NT2/D1 (cell line): ENCODE results near the gene OR6S1.

Experiments
- SUZ12 ChIP-seq: IDR thresholded peaks from 2 replicates; pipeline ENCODE4 v1.6.1; 2011; ENCODE audit not compliant: insufficient read length, insufficient read depth; ENCODE audit errors: extremely low read depth
- YY1 ChIP-seq: IDR thresholded peaks from 2 replicates; pipeline ENCODE4 v1.6.1; 2011; ENCODE audit not compliant: insufficient read length, insufficient read depth
- ZNF274 ChIP-seq: IDR thresholded peaks from 2 replicates; pipeline ENCODE4 v1.6.1; 2011; ENCODE audit warnings: mild to moderate bottlenecking, low read depth, low read length

- TF ChIP-seq YY1 (no peak), ZNF274 (no peak), SUZ12 (no peak)
Measured at GRCh38 chr14:20606902-20607242, 34.6 kb downstream of the OR6S1 start.
